NB4 (cell line): ENCODE measurements around the gene CEBPE.

ENCODE experiments used
- CTCF ChIP-seq: IDR thresholded peaks from one replicate; pipeline ENCODE4 v1.5.1; 2012; ENCODE audit warnings: low read depth, low read length
- POLR2A ChIP-seq: IDR thresholded peaks from 2 replicates; pipeline ENCODE4 v1.6.1; 2011; ENCODE audit warnings: mild to moderate bottlenecking; ENCODE audit not compliant: insufficient read length; ENCODE audit errors: extremely low read depth

GRCh38 chr14:23143911-23144310 lies 24.9 kb upstream of the CEBPE start:
- TF ChIP-seq POLR2A (no peak), CTCF (no peak)
